GM18505 (cell line): Measurements from ENCODE around the gene LRPAP1.

Experiments used
- ATAC-seq: cut with Tn5 transposase; IDR thresholded peaks from one replicate; pipeline ENCODE4 v1.9.1; 2021; ENCODE audit not compliant: unreplicated experiment
- POLR2A ChIP-seq: IDR thresholded peaks from 4 replicates; pipeline ENCODE4 v1.6.1; 2011; ENCODE audit warnings: borderline replicate concordance; ENCODE audit not compliant: insufficient read depth, insufficient read length; ENCODE audit errors: extremely low read depth

LRPAP1 gene

GRCh38 chr4:3496021-3496420, 36.2 kb downstream of the LRPAP1 start:
- TF ChIP-seq POLR2A, result no peak
- ATAC-seq, result no peak

GRCh38 chr4:3495204-3495975, 36.8 kb downstream of the LRPAP1 start:
- ATAC-seq, result no peak
- no peak for TF ChIP-seq POLR2A

DNA sequence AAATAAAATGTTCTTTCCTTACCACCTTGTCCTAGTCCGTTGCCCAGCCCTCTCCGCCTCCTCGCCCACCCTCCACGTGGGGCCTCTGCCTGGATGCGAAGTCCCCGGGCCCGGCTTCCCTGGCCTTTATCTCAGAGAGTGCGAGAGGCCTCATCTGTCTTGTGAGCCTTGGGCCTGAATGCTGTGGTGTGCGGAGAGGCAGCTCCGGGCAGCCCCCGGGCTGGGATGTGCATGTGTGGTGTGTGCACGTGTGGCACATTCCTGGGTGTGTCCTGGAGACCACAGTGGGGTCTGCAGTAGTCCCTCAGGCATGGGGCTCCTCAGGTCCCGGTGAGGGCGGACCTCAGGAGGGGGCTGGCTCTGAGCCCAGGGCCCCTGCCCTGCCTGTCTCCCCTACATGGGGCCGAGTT, 37.8 kb downstream of the LRPAP1 start:
- no peak for ATAC-seq
- no peak for TF ChIP-seq POLR2A

- no peak for TF ChIP-seq POLR2A
- ATAC-seq, result no peak
These were observed 38.3 kb downstream of the LRPAP1 start for GRCh38 chr4:3493720-3494461.

DNA sequence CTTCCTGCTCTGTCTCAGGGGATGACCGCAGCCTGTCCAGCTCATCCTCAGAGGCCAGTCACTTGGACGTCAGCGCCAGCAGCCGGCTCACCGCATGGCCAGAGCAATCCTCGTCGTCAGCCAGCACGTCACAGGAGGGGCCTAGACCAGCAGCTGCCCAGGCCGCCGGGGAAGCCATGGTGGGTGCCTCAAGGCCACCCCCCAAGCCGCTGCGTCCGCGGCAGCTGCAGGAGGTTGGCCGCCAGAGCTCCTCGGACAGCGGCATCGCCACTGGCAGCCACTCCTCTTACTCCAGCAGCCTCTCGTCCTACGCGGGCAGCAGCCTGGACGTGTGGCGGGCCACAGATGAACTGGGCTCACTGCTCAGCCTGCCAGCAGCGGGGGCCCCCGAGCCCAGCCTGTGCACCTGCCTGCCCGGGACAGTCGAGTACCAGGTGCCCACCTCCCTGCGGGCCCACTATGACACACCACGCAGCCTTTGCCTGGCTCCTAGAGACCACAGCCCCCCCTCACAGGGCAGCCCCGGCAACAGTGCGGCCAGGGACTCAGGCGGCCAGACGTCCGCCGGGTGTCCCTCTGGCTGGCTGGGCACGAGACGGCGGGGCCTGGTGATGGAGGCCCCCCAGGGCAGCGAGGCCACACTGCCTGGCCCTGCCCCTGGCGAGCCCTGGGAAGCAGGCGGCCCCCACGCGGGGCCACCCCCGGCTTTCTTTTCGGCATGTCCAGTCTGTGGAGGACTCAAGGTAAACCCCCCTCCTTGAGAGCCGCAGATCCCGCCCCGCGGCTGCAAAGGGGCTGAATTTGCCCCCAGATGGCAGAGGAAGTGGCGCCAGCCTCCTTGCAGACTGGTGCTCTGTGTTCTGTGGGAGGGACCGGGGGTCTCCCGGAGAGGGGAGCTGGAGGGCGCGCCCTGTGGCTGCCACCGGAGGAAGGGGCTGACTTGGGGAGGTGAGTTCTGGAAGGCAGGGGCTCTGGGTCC, 39.2 kb downstream of the LRPAP1 start:
- no peak for TF ChIP-seq POLR2A
- ATAC-seq, result no peak

- TF ChIP-seq POLR2A, result no peak
- no peak for ATAC-seq
These were observed 40.4 kb downstream of the LRPAP1 start for GRCh38 chr4:3491681-3492405.

- ATAC-seq, result no peak
- TF ChIP-seq POLR2A, result no peak
These were observed 42.7 kb downstream of the LRPAP1 start for GRCh38 chr4:3489451-3489962.

DNA sequence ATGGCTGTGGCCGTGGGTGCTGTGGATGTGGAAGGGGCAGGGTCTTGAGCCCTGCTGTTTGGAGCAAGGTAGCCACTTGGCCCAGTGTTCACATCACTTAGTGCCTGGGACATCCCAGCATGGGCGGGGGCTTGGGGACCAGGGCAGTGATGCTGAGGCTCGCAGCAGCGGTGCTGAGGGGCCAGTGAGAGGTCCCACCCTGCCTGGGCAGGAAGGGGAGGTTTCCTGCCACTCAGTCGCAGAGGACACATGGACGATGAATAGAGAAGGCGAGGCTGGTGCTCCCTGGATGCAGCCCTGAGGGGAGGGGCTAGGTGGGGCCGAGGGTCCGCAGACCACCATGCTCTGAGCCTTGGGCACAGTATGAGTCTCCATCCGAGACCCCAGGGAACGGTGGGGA, 43.4 kb downstream of the LRPAP1 start:
- ATAC-seq, result no peak
- TF ChIP-seq POLR2A, result no peak

GRCh38 chr4:3487861-3488260, 44.4 kb downstream of the LRPAP1 start:
- ATAC-seq, result no peak
- no peak for TF ChIP-seq POLR2A

DNA sequence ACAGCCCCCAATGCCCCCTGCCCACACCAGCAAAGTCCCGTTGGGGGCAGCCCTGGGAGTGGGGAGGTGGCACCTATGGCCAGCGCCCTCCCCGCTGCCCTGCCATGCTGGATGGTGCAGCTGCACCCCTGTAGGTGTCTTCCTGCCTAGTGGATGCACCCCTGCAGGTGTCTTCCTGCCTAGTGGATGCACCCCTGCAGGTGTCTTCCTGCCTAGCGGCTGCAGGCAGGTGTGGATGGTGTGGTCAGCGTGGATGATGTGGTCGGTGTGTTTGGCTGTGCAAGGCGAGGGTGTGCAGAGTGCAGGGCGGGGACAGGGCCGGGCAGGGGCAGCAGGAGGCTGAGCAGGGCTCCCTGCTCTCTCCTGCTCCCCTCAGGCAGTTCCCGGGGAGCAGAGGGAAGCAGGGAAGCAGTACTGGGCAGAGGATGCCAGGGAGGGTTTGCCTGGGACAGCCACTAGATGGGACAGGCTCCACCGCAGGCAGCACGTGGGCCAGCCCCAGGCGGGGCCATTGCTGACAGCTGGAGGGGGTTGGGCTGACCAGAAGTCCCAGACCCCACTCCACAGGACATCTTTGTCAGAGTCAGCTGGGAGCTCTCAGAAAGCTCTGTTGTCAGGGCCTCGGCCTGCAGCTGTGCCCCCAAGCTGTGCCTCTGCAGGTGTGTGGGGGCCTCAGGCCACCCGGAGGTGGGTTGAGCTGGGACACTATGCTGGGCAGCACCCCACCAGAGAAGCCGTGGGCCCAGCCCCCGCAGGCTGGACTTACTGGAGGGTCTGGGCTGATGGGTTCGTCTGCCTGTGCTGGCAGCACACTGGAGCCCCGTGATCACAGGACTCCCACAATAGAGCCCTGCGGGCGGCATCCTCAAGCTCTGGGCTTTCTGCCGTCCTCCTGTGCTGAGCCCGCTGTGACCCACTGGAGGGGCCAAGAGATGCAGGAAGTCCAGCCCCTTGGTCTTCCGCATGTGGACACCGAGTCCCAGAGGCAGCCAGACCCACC, 45.4 kb downstream of the LRPAP1 start:
- ATAC-seq, result no peak
- no peak for TF ChIP-seq POLR2A

- no peak for TF ChIP-seq POLR2A
- ATAC-seq, result no peak
These were observed 46.2 kb downstream of the LRPAP1 start for GRCh38 chr4:3485886-3486540.
